NT2/D1 (cell line): ENCODE measurements around the gene KCTD16.

ENCODE experiments used
- SUZ12 ChIP-seq: IDR thresholded peaks from 2 replicates; pipeline ENCODE4 v1.6.1; 2011; ENCODE audit not compliant: insufficient read length, insufficient read depth; ENCODE audit errors: extremely low read depth
- ZNF274 ChIP-seq: IDR thresholded peaks from 2 replicates; pipeline ENCODE4 v1.6.1; 2011; ENCODE audit warnings: mild to moderate bottlenecking, low read depth, low read length

DNA sequence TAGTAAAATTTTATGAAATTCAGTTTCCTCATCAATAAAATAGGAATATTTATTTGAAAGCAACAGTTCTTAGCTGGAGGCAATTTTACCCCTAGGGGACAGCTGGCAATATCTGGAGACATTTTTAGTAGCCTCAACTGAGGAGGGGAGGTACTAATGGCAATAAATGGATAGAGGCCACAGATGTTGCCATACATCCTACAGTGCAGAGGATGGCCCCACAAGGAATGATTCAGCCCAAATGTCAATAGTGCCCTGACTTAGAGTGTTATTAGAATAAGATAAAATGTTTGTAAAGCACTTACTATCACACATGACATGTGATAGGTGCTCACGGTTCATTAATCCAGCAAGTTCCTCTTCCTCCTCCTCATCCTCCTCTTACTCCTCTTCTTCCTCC is 293.6 kb downstream of the KCTD16 start:
- no peak for TF ChIP-seq SUZ12
- TF ChIP-seq ZNF274, result no peak
